ENCODE measurements around the gene PDE10A.

The PDE10A gene

GRCh38 chr6:165488624-165489295 is 174.3 kb downstream of the PDE10A start:
- H3K9me3 ChIP-seq (ENCODE audit: control insufficient read depth in 5 of 5, low read length in 5 of 5): no peaks in the 10 kb centered on the region
- H3K4me3 ChIP-seq (ENCODE audit: low read depth in 1 of 5, low read length in 5 of 5): no peak overlapping the region
- no peaks in the 10 kb centered on the region for H3K27me3 ChIP-seq (ENCODE audit: control insufficient read depth in 5 of 5, insufficient read depth in 4 of 5, low read length in 5 of 5)
- no peaks in the 10 kb centered on the region for H3K36me3 ChIP-seq (ENCODE audit: control insufficient read depth in 5 of 5, insufficient read depth in 5 of 5, low read length in 5 of 5)
- H3K4me1 ChIP-seq (ENCODE audit: control insufficient read depth in 5 of 5, insufficient read depth in 5 of 5, low read length in 5 of 5): no peaks in the 10 kb centered on the region
- H3K27ac ChIP-seq (ENCODE audit: low read depth, low read length): no peak overlapping the region
- H3K9ac ChIP-seq (ENCODE audit: low read length in 5 of 5): no peak overlapping the region

GRCh38 chr6:165487950-165488349 is 175.1 kb downstream of the PDE10A start:
- Histone ChIP-seq H3K27me3 (ENCODE audit: control insufficient read depth in 5 of 5, insufficient read depth in 4 of 5, low read length in 5 of 5) (no peaks in the 10 kb centered on the region), H3K4me1 (ENCODE audit: control insufficient read depth in 5 of 5, insufficient read depth in 5 of 5, low read length in 5 of 5) (no peaks in the 10 kb centered on the region), H3K36me3 (ENCODE audit: control insufficient read depth in 5 of 5, insufficient read depth in 5 of 5, low read length in 5 of 5) (no peaks in the 10 kb centered on the region), H3K9ac (ENCODE audit: low read length in 5 of 5) (no peak overlapping the region), H3K9me3 (ENCODE audit: control insufficient read depth in 5 of 5, low read length in 5 of 5) (no peaks in the 10 kb centered on the region), H3K4me3 (ENCODE audit: low read depth in 1 of 5, low read length in 5 of 5) (no peak overlapping the region), H3K27ac (ENCODE audit: low read depth, low read length) (no peak overlapping the region)

GRCh38 chr6:165487347-165487746 is 175.7 kb downstream of the PDE10A start:
- H3K9me3 ChIP-seq (ENCODE audit: control insufficient read depth in 5 of 5, low read length in 5 of 5): no peaks in the 10 kb centered on the region
- H3K4me1 ChIP-seq (ENCODE audit: control insufficient read depth in 5 of 5, insufficient read depth in 5 of 5, low read length in 5 of 5): no peaks in the 10 kb centered on the region
- H3K27ac ChIP-seq (ENCODE audit: low read depth, low read length): no peak overlapping the region
- no peaks in the 10 kb centered on the region for H3K36me3 ChIP-seq (ENCODE audit: control insufficient read depth in 5 of 5, insufficient read depth in 5 of 5, low read length in 5 of 5)
- H3K9ac ChIP-seq (ENCODE audit: low read length in 5 of 5): no peak overlapping the region
- H3K27me3 ChIP-seq (ENCODE audit: control insufficient read depth in 5 of 5, insufficient read depth in 4 of 5, low read length in 5 of 5): no peaks in the 10 kb centered on the region
- H3K4me3 ChIP-seq (ENCODE audit: low read depth in 1 of 5, low read length in 5 of 5): no peak overlapping the region

GRCh38 chr6:165486183-165487137 is 176.6 kb downstream of the PDE10A start:
- Histone ChIP-seq H3K27me3 (ENCODE audit: control insufficient read depth in 5 of 5, insufficient read depth in 4 of 5, low read length in 5 of 5) (no peaks in the 10 kb centered on the region), H3K4me1 (ENCODE audit: control insufficient read depth in 5 of 5, insufficient read depth in 5 of 5, low read length in 5 of 5) (no peaks in the 10 kb centered on the region), H3K9ac (ENCODE audit: low read length in 5 of 5) (no peak overlapping the region), H3K36me3 (ENCODE audit: control insufficient read depth in 5 of 5, insufficient read depth in 5 of 5, low read length in 5 of 5) (no peaks in the 10 kb centered on the region), H3K4me3 (ENCODE audit: low read depth in 1 of 5, low read length in 5 of 5) (no peak overlapping the region), H3K27ac (ENCODE audit: low read depth, low read length) (no peak overlapping the region), H3K9me3 (ENCODE audit: control insufficient read depth in 5 of 5, low read length in 5 of 5) (no peaks in the 10 kb centered on the region)

GRCh38 chr6:165484178-165484889 is 178.7 kb downstream of the PDE10A start:
- Histone ChIP-seq H3K9ac (ENCODE audit: low read length in 5 of 5) (no peak overlapping the region), H3K4me1 (ENCODE audit: control insufficient read depth in 5 of 5, insufficient read depth in 5 of 5, low read length in 5 of 5) (no peaks in the 10 kb centered on the region), H3K4me3 (ENCODE audit: low read depth in 1 of 5, low read length in 5 of 5) (no peak overlapping the region), H3K36me3 (ENCODE audit: control insufficient read depth in 5 of 5, insufficient read depth in 5 of 5, low read length in 5 of 5) (no peaks in the 10 kb centered on the region), H3K27ac (ENCODE audit: low read depth, low read length) (no peak overlapping the region), H3K27me3 (ENCODE audit: control insufficient read depth in 5 of 5, insufficient read depth in 4 of 5, low read length in 5 of 5) (no peaks in the 10 kb centered on the region), H3K9me3 (ENCODE audit: control insufficient read depth in 5 of 5, low read length in 5 of 5) (no peaks in the 10 kb centered on the region)

- H3K9me3 ChIP-seq (ENCODE audit: control insufficient read depth in 5 of 5, low read length in 5 of 5): no peaks in the 10 kb centered on the region
- no peak overlapping the region for H3K9ac ChIP-seq (ENCODE audit: low read length in 5 of 5)
- no peaks in the 10 kb centered on the region for H3K4me1 ChIP-seq (ENCODE audit: control insufficient read depth in 5 of 5, insufficient read depth in 5 of 5, low read length in 5 of 5)
- no peaks in the 10 kb centered on the region for H3K36me3 ChIP-seq (ENCODE audit: control insufficient read depth in 5 of 5, insufficient read depth in 5 of 5, low read length in 5 of 5)
- no peak overlapping the region for H3K27ac ChIP-seq (ENCODE audit: low read depth, low read length)
- H3K27me3 ChIP-seq (ENCODE audit: control insufficient read depth in 5 of 5, insufficient read depth in 4 of 5, low read length in 5 of 5): no peaks in the 10 kb centered on the region
- H3K4me3 ChIP-seq (ENCODE audit: low read depth in 1 of 5, low read length in 5 of 5): no peak overlapping the region
These were observed 181.1 kb downstream of the PDE10A start for GRCh38 chr6:165481921-165482320.

GRCh38 chr6:165480916-165481315 is 182.1 kb downstream of the PDE10A start:
- H3K9ac ChIP-seq (ENCODE audit: low read length in 5 of 5): no peak overlapping the region
- no peak overlapping the region for H3K4me3 ChIP-seq (ENCODE audit: low read depth in 1 of 5, low read length in 5 of 5)
- H3K27me3 ChIP-seq (ENCODE audit: control insufficient read depth in 5 of 5, insufficient read depth in 4 of 5, low read length in 5 of 5): no peaks in the 10 kb centered on the region
- no peaks in the 10 kb centered on the region for H3K9me3 ChIP-seq (ENCODE audit: control insufficient read depth in 5 of 5, low read length in 5 of 5)
- H3K36me3 ChIP-seq (ENCODE audit: control insufficient read depth in 5 of 5, insufficient read depth in 5 of 5, low read length in 5 of 5): no peaks in the 10 kb centered on the region
- H3K4me1 ChIP-seq (ENCODE audit: control insufficient read depth in 5 of 5, insufficient read depth in 5 of 5, low read length in 5 of 5): no peaks in the 10 kb centered on the region
- no peak overlapping the region for H3K27ac ChIP-seq (ENCODE audit: low read depth, low read length)

GRCh38 chr6:165478581-165478980 is 184.5 kb downstream of the PDE10A start:
- Histone ChIP-seq H3K9ac (ENCODE audit: low read length in 5 of 5) (no peak overlapping the region), H3K27ac (ENCODE audit: low read depth, low read length) (no peak overlapping the region), H3K4me1 (ENCODE audit: control insufficient read depth in 5 of 5, insufficient read depth in 5 of 5, low read length in 5 of 5) (no peaks in the 10 kb centered on the region), H3K4me3 (ENCODE audit: low read depth in 1 of 5, low read length in 5 of 5) (no peak overlapping the region), H3K36me3 (ENCODE audit: control insufficient read depth in 5 of 5, insufficient read depth in 5 of 5, low read length in 5 of 5) (no peaks in the 10 kb centered on the region), H3K9me3 (ENCODE audit: control insufficient read depth in 5 of 5, low read length in 5 of 5) (no peaks in the 10 kb centered on the region), H3K27me3 (ENCODE audit: control insufficient read depth in 5 of 5, insufficient read depth in 4 of 5, low read length in 5 of 5) (no peaks in the 10 kb centered on the region)

- Histone ChIP-seq H3K27me3 (ENCODE audit: control insufficient read depth in 5 of 5, insufficient read depth in 4 of 5, low read length in 5 of 5) (no peaks in the 10 kb centered on the region), H3K9me3 (ENCODE audit: control insufficient read depth in 5 of 5, low read length in 5 of 5) (no peaks in the 10 kb centered on the region), H3K36me3 (ENCODE audit: control insufficient read depth in 5 of 5, insufficient read depth in 5 of 5, low read length in 5 of 5) (no peaks in the 10 kb centered on the region), H3K4me3 (ENCODE audit: low read depth in 1 of 5, low read length in 5 of 5) (no peak overlapping the region), H3K4me1 (ENCODE audit: control insufficient read depth in 5 of 5, insufficient read depth in 5 of 5, low read length in 5 of 5) (no peaks in the 10 kb centered on the region), H3K9ac (ENCODE audit: low read length in 5 of 5) (no peak overlapping the region), H3K27ac (ENCODE audit: low read depth, low read length) (no peak overlapping the region)
These were observed 193.6 kb downstream of the PDE10A start for GRCh38 chr6:165469483-165469882.
